ENCODE data around the gene PAPPA2.

DNA sequence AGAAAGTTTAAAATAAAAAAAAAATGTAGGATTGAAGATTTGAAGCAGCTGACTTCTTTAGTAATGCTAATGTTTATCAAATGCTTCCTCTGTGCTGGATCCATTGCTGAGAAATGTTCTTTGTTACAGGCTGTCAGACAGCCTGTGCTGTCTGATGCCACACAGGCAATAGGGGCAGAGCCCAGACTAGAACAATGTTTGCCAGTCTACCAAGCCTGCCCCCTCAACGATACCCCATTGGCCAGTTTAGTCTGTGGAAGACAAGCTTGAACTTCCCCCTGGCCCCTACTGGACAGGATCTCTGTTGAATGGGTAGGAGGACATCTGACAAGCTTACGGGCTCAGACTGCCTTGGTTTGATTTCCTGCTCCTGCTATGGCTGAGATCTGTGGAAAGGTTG is 79.4 kb downstream of the PAPPA2 start:
- no peak for TF ChIP-seq POLR2A (IDR thresholded peaks at IDR 0.05)
- TF ChIP-seq, protein P1, sequence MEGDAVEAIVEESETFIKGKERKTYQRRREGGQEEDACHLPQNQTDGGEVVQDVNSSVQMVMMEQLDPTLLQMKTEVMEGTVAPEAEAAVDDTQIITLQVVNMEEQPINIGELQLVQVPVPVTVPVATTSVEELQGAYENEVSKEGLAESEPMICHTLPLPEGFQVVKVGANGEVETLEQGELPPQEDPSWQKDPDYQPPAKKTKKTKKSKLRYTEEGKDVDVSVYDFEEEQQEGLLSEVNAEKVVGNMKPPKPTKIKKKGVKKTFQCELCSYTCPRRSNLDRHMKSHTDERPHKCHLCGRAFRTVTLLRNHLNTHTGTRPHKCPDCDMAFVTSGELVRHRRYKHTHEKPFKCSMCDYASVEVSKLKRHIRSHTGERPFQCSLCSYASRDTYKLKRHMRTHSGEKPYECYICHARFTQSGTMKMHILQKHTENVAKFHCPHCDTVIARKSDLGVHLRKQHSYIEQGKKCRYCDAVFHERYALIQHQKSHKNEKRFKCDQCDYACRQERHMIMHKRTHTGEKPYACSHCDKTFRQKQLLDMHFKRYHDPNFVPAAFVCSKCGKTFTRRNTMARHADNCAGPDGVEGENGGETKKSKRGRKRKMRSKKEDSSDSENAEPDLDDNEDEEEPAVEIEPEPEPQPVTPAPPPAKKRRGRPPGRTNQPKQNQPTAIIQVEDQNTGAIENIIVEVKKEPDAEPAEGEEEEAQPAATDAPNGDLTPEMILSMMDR (IDR thresholded peaks at IDR 0.05) = no peak
